PC-3 (cell line): Measurements from ENCODE around the gene SLC6A6. TPM values are rescaled to one million over a fixed set of nuclear protein-coding genes. Genes with fewer than 3 reads are reported as not detected.

Experiments
- ATAC-seq: fragments of 200-7000 bp; cut with Tn5 transposase; 2 replicates; pipeline ENCODE4 v1.9.1; 2020; ENCODE audit warnings: mild to moderate bottlenecking, moderate library complexity
- BruUV-seq: library from RNA; stranded (reverse); fragments of 400-500 nt; replicated peaks from 2 replicates; lab custom pipeline; 2021; lab: Mats Ljungman, UMichigan
- CTCF ChIA-PET: fragments of 300-600 bp; sonication (Branson Sonifier 250); formaldehyde crosslinking; loops from one replicate; lab custom pipeline; 2022; ENCODE audit warnings: antibody characterized with exemption; lab: Charles Lee
- POLR2A ChIA-PET: fragments of 300-600 bp; sonication (Branson Sonifier 250); formaldehyde crosslinking; loops from one replicate; lab custom pipeline; 2022; ENCODE audit warnings: antibody characterized with exemption; ENCODE audit not compliant: unreplicated experiment; lab: Charles Lee
- DNase-seq: peaks from one replicate; pipeline ENCODE4 v3.0.0-alpha.2; 2015
- H2AFZ ChIP-seq: fragments of 300-600 bp; sonication (generic); 2 replicates; pipeline ENCODE4 v1.6.0; 2016; ENCODE audit warnings: antibody characterized with exemption, low read length
- H3F3A ChIP-seq: fragments of 300-600 bp; sonication (generic); one replicate; pipeline ENCODE4 v1.6.0; 2017; ENCODE audit warnings: antibody characterized with exemption, low read length, control low read depth, mild to moderate bottlenecking; ENCODE audit not compliant: unreplicated experiment
- H3K27ac ChIP-seq: fragments of 300-600 bp; sonication (generic); 2 replicates; pipeline ENCODE4 v1.5.1; 2016; ENCODE audit warnings: mild to moderate bottlenecking, low read length
- H3K27me3 ChIP-seq: fragments of 300-600 bp; sonication (generic); 2 replicates; pipeline ENCODE4 v1.6.1; 2016; ENCODE audit warnings: low read length, mixed read lengths
- H3K36me3 ChIP-seq: fragments of 300-600 bp; sonication (generic); 2 replicates; pipeline ENCODE4 v1.6.1; 2016; ENCODE audit warnings: low read depth, mixed run types, low read length, mixed read lengths
- H3K4me1 ChIP-seq: fragments of 300-600 bp; sonication (generic); 2 replicates; pipeline ENCODE4 v1.5.1; 2016; ENCODE audit warnings: low read length; ENCODE audit not compliant: insufficient read depth
- H3K4me2 ChIP-seq: fragments of 300-600 bp; sonication (generic); 2 replicates; pipeline ENCODE4 v1.6.0; 2016; ENCODE audit warnings: low read length
- H3K4me3 ChIP-seq: fragments of 300-600 bp; sonication (generic); 2 replicates; pipeline ENCODE4 v1.5.1; 2016; ENCODE audit warnings: mild to moderate bottlenecking, low read length, mixed read lengths
- H3K79me2 ChIP-seq: fragments of 300-600 bp; sonication (generic); 2 replicates; pipeline ENCODE4 v1.6.1; 2017; ENCODE audit warnings: low read length, mixed read lengths
- H3K9ac ChIP-seq: fragments of 300-600 bp; sonication (generic); 2 replicates; pipeline ENCODE4 v1.6.0; 2016; ENCODE audit warnings: mild to moderate bottlenecking, low read length
- H3K9me2 ChIP-seq: fragments of 300-600 bp; sonication (generic); replicated peaks from 2 replicates; pipeline ENCODE4 v1.6.1; 2016; ENCODE audit warnings: mixed run types, low read length, mixed read lengths
- H3K9me3 ChIP-seq: fragments of 300-600 bp; sonication (generic); 2 replicates; pipeline ENCODE4 v1.6.1; 2016; ENCODE audit warnings: low read length, mixed read lengths
- H4K20me1 ChIP-seq: fragments of 300-600 bp; sonication (generic); 2 replicates; pipeline ENCODE4 v1.6.1; 2016; ENCODE audit warnings: low read length, mixed read lengths
- EZH2 ChIP-seq: fragments of 300-600 bp; sonication (generic); IDR thresholded peaks from one replicate; pipeline ENCODE4 v1.6.1; 2017; ENCODE audit warnings: antibody characterized with exemption, mild to moderate bottlenecking, low read length; ENCODE audit not compliant: unreplicated experiment
- EZH2phosphoT487 ChIP-seq: fragments of 300-600 bp; sonication (generic); IDR thresholded peaks from 2 replicates; pipeline ENCODE4 v1.6.1; 2018; ENCODE audit warnings: mild to moderate bottlenecking, antibody characterized with exemption, low read length, borderline replicate concordance
- intact Hi-C: fragments of 100-400 bp; cut with micrococcal nuclease; formaldehyde crosslinking; loops from 2 replicates; pipeline ENCODE4 v1.9.0; 2023
- total RNA-seq: library from RNA; depleted of rRNA; stranded (reverse); fragments of >200 nt; gene quantifications from 2 replicates; pipeline ENCODE4 v1.2.3, GENCODE V29; 2014
- TF ChIP-seq, protein P1 (sequence below): fragments of 300-600 bp; sonication (generic); conservative IDR thresholded peaks from 2 replicates; pipeline ENCODE4 v1.5.1; 2017; ENCODE audit warnings: antibody characterized with exemption, low read depth, mild to moderate bottlenecking, low read length

SLC6A6 gene
- total RNA-seq, 1 experiment from 2014 or later: 28.1 TPM

DNA sequence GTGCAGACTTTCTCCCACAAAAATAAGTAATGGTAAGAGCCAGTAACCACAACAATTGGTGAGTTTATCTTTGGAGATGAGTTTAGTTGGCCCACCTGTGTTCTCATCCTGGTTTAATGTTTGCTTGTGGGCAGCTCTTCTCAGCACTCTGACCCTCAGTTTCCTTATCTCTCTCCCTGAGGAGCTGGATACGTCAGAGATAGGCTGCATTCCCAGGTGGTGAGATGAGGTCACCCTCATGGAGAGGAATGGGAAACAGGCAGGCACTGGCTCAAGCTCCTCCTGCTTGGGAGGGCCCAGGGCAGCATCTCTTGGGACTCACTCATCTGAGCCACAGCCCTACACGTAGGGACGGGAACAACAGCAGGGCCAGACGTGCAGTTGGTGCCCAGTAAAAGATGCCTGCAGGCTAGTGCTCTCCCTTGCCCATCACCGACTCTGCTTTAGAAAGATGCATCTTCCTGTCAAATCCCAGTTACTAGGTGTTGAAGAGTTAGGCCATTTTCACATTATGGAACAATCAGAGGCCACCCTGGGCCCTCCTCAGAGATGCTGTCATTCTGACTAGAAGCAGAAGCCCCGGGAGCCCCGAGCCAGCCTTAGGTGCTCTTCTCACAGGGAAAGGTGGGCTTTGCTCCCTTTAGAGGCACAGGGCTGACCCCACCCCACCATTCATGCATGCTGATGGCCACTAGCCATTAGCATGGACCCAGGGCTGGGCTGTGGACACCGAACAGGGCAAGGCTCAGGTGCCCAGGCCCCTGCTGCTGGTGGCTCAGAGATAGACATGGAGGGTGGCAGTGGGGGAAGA, 78.0 kb downstream of the SLC6A6 start:
- ChIA-PET POLR2A (no interaction called here), CTCF (interaction anchor here (0.5 kb wide), 1 partner anchor 10 kb away, joined by 4 read pairs; no protein-coding TSS in a partner anchor)
- DNase-seq (no peak), ATAC-seq (no peak)
- Histone ChIP-seq H3K4me1 (no peaks in the 10 kb centered on the region), H3K27me3 (no peaks in the 10 kb centered on the region), H3K4me2 (no peak overlapping the region), H3K27ac (no peak overlapping the region), H4K20me1 (no peaks in the 10 kb centered on the region), H3K79me2 (no peaks in the 10 kb centered on the region), H3K9me2 (no peaks in the 10 kb centered on the region), H3K9me3 (no peaks in the 10 kb centered on the region), H3K4me3 (no peak overlapping the region), H3F3A (no peaks in the 10 kb centered on the region), H2AFZ (no peak overlapping the region), H3K36me3 (peaks cover 26% of the 10 kb centered on the region), H3K9ac (no peak overlapping the region)
- intact Hi-C loops: no loop called here
- TF ChIP-seq EZH2 (no peak), EZH2phosphoT487 (no peak)
- TF ChIP-seq, protein P1, sequence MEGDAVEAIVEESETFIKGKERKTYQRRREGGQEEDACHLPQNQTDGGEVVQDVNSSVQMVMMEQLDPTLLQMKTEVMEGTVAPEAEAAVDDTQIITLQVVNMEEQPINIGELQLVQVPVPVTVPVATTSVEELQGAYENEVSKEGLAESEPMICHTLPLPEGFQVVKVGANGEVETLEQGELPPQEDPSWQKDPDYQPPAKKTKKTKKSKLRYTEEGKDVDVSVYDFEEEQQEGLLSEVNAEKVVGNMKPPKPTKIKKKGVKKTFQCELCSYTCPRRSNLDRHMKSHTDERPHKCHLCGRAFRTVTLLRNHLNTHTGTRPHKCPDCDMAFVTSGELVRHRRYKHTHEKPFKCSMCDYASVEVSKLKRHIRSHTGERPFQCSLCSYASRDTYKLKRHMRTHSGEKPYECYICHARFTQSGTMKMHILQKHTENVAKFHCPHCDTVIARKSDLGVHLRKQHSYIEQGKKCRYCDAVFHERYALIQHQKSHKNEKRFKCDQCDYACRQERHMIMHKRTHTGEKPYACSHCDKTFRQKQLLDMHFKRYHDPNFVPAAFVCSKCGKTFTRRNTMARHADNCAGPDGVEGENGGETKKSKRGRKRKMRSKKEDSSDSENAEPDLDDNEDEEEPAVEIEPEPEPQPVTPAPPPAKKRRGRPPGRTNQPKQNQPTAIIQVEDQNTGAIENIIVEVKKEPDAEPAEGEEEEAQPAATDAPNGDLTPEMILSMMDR: no peak
- no TSS peak for BruUV-seq

DNA sequence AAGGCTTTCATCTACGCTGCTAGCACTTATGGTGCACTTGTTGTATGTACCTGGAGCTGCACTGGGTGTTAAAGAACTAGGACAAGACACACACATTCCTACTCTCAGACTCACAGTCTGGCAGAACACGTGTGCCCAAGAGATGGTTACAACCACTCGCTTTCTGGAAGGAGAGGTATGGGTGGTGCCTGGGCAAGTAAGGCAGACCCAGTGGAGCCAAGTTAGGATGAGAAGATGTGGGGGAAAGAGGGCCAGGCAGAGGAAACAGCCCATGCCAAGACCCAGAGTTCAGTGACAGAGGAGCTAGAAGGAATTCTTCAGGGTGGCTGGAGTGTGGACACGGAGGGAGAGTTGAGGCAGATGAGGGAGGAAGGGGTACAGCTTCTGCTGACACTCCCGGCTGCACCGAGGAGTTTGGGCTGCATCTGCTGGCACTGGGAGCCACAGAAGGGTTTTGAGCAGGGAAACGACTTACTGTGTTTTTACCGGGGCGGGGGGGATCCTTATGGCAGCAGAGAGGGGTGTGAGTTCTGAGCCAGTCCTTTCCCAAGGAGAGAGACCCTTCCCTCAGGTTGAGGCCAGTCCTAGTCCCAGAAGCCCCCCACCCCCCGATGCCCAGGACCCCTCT, 78.7 kb downstream of the SLC6A6 start:
- no peaks in the 10 kb centered on the region for H4K20me1 ChIP-seq
- intact Hi-C loops: no loop called here
- no peak overlapping the region for H3K9ac ChIP-seq
- no peak for TF ChIP-seq EZH2
- TF ChIP-seq EZH2phosphoT487: no peak
- TF ChIP-seq, protein P1: no peak
- no peaks in the 10 kb centered on the region for H3K9me3 ChIP-seq
- ChIA-PET CTCF (no interaction called here), POLR2A (no interaction called here)
- H3K4me3 ChIP-seq: no peak overlapping the region
- no peaks in the 10 kb centered on the region for H3K79me2 ChIP-seq
- H3K36me3 ChIP-seq: peaks cover 26% of the 10 kb centered on the region
- no peak overlapping the region for H3K27ac ChIP-seq
- DNase-seq (no peak), ATAC-seq (no peak)
- no peaks in the 10 kb centered on the region for H3K4me1 ChIP-seq
- H2AFZ ChIP-seq: no peak overlapping the region
- no peak overlapping the region for H3K4me2 ChIP-seq
- no peaks in the 10 kb centered on the region for H3F3A ChIP-seq
- no peaks in the 10 kb centered on the region for H3K27me3 ChIP-seq
- no peaks in the 10 kb centered on the region for H3K9me2 ChIP-seq
- no TSS peak for BruUV-seq

DNA sequence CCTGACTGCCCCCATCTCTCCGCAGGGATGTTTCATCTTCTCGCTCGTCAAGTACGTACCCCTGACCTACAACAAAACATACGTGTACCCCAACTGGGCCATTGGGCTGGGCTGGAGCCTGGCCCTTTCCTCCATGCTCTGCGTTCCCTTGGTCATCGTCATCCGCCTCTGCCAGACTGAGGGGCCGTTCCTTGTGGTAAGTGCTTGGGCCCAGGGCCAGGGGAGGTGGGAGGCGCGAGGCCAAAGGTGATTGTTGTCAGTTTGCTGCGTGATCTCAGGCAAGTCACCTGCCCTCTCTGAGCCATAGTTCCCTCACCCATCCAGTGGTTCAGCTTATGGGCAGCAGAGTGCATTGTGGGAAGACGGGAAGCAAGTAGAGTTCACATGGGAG, 79.2 kb downstream of the SLC6A6 start:
- ATAC-seq: no peak
- TF ChIP-seq EZH2: no peak
- TF ChIP-seq, protein P1: no peak
- TF ChIP-seq EZH2phosphoT487: no peak
- H3K9me3 ChIP-seq: no peaks in the 10 kb centered on the region
- no peaks in the 10 kb centered on the region for H3K79me2 ChIP-seq
- no peaks in the 10 kb centered on the region for H3K9me2 ChIP-seq
- H2AFZ ChIP-seq: no peak overlapping the region
- intact Hi-C loops: no loop called here
- H3K27ac ChIP-seq: no peak overlapping the region
- no peaks in the 10 kb centered on the region for H3K27me3 ChIP-seq
- no peak for DNase-seq
- no peak overlapping the region for H3K4me3 ChIP-seq
- no peaks in the 10 kb centered on the region for H3F3A ChIP-seq
- BruUV-seq: no TSS peak
- peaks cover 26% of the 10 kb centered on the region for H3K36me3 ChIP-seq
- no peak overlapping the region for H3K9ac ChIP-seq
- no peaks in the 10 kb centered on the region for H4K20me1 ChIP-seq
- no peak overlapping the region for H3K4me2 ChIP-seq
- H3K4me1 ChIP-seq: no peaks in the 10 kb centered on the region
- ChIA-PET POLR2A (no interaction called here), CTCF (no interaction called here)
